Middle frontal gyrus (tissue), 1 donor: ENCODE measurements around the gene ARL14EP.

ENCODE experiments used
- DNase-seq: peaks from one replicate; pipeline ENCODE4 v3.0.0-alpha.2; 2015; ENCODE audit warnings: low spot score; ENCODE audit errors: extremely low spot score

Gene ARL14EP

DNA sequence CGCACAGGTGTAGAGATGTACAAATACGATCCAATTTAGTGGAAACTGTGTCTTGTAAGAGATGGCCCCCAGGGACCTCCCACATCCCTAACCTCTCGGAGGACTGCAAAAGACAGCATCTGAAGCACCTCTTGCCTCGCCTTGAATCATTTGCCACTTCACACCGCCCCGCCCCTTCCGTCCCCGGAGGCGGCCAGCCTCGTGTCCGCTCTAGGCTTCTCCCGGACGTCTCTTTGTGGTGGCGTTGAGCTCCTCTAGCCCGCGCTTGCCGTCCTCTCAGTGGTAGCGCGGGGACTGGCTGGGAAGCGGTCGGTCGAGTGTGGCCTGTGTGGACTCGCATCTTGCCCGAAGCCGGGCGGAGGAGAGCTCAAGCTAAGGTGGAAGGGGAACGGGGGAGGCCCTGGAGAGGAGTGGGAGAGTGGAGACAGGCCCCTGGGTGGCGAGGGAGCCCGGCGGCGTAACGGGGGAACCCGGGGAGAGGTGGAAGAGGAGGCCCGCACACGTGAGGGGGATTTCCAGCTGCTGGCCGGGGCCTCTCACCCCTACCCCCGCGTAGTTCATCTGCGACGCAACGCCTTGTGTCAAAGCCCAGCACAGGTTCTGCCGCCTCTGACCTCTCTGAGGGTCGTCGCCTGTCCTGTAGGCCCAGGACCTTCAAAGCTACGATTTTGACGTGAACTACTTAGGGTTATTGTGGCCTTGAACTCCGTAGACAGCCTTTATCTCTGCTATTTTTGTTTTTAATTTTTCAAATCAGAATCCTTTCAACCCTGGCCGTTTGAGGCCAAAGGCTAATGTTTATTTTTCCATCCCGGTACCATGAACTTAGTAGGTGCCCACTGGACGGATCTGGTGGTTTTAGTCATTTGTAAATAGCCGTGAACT, at the start of gene ARL14EP:
Gene ARL14EP (plus strand): TSS at position 279 of the 885 bp plus-strand sequence. CDS start 7,845 bp downstream, outside the sequence.
- DNase-seq, result peak; percentile 91

DNA sequence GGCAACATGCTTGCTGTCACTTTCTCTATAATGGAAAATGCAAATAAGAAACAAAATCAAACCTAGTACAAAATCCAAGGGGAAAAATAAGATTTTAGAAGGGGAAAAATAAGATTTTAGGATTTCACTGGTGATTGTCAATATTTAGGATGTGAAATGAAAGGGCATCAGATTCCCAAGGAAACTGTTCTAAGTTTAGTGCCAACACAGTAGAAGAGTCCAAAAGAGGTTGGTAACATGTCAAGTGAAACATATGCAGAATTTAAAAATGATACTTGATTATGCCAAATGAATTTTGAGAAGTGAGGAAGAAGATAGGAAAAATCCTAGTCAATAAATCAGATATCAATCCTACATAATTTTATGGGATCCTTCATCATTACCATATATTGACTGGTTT, 45.7 kb upstream of the ARL14EP start:
- DNase-seq, result no peak

DNA sequence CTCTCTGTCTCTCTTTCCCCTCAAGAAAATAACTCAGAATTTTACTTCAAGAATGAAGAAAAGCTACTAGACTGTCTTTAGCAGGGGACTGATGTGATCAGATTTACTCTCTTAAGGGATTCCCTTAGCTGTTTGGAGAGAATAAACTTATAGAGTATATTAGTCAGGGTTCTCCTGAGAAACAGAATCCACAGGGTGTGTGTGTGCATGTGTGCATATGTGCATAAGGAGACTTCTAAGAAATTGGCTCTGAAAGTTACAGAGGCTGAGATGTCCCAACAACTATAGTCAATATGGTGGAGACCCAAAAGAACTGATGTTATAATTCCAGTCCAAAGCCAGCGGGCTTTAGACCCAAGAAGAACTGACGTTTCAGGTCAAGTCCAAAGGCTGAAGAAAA, 43.1 kb upstream of the ARL14EP start:
- no peak for DNase-seq

DNA sequence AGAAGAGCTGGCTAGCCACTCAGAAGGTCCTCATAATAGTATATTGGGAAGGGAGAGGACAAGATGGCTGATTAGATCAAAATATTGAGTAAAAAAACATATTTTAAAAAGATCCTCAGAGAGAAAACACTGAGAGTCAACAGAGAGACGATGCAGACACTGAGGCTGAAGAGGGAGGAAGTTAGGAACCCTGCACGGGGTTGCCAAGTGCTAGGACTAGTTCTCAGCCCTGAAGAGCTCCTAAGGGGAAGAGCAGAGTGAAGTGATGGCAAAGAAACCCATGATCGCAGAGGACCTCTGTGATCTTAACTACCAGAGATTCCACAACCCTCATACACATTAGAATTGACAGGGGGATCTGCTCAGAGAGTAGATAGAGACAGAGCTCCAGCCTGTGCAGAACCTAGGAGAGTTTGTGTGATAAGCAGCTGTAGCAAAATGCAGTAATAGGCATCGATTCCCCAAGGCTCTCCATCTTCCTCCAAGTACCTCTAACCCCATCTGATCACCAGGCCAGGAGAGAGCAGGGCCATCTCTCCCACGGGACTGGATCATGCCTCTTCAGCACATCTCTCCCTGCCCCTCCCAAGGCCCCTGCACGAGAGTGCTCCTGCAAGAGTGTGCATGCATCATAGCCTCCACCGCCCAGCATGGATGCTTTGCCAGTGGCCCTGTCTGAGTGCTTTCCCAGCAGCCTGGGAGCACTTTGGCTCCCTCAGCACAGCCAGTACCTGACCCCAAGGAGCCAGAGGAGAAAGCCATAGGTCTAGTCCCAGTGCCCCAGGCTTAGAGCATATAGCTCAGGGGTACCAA, 41.2 kb upstream of the ARL14EP start:
- no peak for DNase-seq

DNA sequence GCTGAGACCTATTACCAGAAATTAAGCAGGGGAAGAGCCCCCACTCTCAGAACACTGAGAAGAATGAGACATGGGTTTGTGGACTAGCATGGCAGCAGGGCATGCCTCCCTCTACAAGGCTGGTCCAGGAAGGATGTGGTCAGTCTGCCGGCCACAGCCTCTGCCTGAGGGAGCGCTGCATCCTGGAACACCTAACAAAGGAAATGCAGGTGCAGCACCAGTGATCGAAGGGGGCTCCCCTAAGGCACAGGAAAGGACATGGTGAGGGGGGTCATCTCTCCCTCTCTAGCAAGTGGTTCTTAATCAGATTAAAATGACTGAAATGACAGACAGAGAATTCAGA, 40.6 kb upstream of the ARL14EP start:
- DNase-seq, result no peak

DNA sequence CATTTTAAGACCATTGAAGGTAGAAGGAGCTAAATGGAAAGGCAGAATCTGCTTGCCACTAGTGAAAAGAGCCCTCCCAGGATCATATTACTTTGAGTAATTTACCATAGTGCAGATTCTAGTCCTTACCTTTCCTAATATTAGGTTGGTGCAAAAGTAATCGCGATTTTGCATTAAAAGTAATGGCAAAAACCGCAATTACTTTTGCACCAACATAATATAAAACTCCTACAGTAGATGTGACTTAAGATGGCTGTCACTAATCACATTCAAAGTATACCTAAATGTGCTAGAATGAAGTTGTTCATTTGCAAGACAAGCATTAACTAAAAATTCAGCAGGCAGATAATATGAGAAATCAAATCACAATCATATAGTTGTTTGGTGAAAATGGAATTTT, 38.1 kb upstream of the ARL14EP start:
- DNase-seq, result no peak

DNA sequence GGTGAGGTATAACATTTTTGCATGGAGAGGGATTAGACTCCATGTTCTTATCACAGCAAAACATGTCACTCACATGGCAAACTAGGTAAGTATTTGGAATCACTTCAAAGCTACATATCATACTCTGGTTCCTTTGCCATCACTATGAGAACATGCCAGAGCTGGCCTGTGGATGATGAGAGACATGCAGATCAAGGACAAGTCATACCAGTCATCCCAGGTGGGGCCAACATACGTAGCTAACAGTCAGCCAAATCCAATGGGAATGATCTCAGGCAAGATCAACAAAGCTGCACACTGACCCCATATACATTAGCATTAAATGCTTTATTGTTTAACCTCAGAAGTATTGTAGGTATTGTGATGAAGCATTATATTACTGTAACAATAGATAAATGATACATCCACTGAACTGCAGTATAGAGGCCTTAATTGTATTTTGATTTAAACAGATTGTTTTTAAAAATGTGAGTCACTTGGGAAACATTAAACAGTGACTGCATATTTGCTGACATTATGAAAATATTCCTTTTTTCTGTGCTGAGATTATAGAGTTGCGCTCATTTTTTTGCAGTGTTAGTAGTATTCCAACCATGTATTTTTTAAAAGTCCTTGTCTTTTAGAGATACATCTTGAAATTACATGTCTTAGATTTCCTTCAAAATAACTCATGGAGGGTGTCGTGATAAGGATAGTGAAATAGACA, 37.3 kb upstream of the ARL14EP start:
- DNase-seq, result no peak

DNA sequence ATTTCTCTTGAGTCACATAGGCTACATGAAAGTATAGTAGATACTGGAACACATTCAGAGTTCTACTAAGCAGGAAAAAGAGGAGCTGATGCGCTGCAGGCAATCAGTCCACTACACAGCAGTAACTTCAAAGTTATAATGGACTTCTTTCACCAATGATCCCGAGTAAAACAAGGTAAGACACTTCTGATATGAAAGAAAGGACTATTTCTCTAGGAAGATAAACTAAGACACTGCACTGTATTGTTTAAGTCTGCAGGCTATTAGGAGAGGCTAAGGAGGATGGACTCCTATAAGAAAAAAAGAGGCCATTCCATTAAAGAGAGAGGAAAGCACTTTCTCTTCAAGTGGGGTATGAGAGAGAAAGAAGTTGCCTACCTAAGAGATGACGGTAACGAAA, 31.6 kb upstream of the ARL14EP start:
- DNase-seq, result no peak

DNA sequence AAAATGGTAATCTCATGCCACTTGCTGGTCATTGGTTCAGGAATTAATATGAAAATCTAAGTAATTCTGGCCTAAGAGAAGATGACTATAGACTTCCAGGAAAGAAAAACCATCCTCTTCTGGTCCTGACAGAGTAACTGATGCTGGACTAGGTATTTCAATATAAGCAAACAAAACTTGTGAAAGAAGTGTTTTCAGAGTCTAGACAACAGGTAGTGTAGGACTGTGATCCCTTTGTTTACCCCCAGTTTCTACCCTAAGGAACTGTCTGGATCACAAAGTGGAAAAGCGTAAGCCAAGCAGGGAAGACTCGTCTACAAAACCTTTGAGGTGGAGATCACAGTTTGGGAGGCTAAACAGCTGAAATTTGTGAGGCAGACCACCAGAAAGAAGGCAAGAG, 30.4 kb upstream of the ARL14EP start:
- DNase-seq, result no peak

DNA sequence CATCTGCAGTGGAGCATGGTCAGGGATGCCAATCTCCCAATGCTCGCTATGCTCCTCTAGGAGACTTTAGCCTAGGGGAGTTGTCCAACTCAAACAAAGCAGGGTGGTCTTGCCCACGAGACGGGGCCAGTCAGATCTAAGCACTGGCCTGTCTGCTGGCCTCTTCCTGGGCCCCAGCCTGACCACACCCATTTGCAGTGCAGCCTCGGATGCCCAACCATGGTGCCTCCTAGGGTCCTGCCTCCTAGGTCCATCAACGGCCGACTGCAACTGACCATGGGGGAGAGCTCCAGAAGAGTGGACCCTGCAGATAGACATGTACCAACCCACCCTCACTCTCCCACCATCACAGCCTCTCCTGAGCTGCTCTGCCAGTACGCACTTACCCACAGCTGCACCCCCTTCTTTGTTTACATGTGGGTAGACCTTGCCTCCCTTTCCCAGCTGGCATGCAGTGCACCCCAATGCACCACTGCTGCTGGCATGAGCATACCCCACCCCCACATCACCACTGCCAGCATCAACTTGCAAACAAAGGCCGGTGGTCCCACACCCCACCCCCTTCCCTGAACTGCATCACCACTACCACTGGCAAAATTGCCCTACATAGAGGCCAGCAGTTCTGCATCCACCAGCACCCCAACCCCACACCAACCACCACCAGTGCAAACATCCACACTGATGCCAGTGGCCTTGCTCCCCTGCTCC, 27.6 kb upstream of the ARL14EP start:
- no peak for DNase-seq

DNA sequence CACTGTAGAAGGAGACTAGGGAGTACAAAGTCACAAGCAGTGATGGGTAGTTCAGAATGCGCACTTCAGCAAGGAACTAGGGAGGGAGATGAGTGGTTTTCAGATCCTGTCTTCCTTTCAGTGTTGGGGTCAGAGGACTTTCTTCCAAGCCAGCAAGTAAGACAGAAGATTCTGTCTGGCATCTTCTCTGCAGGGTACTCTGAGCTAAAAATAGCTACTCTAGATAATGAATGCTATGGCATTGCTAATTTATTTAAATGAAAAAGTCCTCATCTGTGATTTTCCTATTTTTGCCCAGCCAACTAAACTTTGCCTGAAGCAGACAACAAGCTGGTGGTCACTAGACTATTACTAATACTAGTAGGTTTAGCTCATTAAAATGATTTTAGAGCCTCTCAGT, 18.3 kb upstream of the ARL14EP start:
- DNase-seq, result no peak

DNA sequence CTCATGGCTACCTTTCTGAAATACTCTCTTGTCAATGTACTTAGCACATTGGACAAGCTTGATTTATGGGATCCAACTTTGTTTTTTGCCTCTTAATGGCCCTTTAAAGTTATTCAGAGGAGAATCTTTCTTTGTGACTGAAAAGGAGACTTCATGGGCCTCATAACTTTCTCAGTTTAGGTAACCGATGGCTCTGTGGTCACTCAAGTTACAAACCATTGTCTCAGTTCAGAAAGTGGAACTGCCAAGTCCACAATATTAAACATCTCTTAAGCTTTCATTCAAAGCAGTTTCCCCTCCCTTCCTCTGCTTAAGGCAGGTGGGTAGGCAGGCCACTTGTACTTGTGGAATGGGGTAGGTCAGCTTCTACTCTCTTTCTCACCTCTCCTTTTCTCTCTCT, 12.3 kb upstream of the ARL14EP start:
- DNase-seq, result no peak

DNA sequence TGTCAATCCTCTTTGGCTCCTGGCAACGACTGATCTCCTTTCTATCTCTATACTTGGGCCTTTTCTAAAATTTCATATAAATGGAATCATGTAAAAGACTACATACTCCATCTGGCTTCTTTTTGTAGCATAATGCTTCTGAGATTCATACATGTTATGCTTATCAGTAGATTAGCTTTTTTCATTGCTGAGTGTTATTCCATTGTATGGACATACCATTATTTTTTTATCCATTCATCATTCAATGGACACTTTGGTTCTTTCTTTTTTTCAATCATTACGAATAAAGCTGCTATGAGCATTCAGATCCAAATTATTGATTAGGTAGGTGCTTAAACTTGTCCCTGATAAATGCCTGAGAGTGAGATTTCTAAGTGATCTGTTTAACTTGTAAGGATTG, 11.7 kb upstream of the ARL14EP start:
- DNase-seq, result no peak

DNA sequence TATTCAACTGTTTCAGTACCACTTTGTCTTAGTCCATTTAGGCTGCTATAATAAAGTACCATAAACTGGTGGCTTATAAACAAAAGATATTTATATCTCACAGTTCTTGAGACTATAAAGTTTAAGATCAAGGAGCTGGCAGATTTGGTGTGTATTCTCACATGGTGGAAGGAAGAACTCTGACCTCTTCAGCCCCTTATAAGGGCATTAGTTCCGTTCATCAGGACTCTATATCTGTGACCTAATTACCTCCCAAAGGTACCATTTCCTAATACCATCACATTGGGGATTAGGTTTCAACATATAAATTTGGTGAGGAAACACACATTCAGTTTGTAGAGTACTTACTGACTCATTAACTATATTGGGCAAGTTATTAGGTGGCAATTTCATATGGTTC, 10.7 kb upstream of the ARL14EP start:
- DNase-seq, result no peak

DNA sequence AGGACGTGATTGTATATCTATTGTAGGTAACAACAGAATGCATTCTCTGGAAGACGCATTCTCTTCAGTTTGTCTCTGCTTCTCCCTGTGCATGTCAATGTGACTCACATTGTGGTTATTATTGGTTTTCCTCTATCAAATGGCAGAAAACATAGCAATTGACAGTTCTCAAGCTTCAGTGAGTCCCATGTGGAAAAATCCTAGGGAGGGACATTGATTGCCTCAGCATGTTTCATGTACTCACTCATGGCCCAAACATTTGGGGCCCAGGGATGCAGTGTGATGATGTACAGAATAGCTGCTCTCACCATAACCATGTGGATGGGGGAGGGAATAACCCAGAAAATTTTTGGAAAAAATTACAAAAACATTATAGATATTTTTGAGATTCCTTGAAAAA, 9.3 kb upstream of the ARL14EP start:
- DNase-seq, result no peak

DNA sequence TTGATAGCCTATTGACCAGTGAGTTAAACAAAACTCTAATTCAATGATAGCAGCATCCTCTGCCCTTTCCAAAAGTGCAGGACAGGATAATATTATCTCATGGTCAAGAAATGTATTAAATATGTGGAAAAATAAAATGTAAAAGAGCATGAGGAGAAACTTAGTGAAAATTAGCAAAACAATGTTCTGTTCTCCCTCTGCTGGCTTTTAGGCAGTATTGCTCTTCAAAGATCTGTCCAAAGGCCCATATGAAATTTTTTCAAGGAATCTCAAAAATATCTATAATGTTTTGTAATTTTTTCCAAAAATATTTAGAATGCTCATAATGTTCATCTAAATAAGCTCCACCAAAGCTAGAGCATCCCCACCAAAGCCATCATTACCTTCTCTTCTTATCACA, 8.3 kb upstream of the ARL14EP start:
- no peak for DNase-seq

DNA sequence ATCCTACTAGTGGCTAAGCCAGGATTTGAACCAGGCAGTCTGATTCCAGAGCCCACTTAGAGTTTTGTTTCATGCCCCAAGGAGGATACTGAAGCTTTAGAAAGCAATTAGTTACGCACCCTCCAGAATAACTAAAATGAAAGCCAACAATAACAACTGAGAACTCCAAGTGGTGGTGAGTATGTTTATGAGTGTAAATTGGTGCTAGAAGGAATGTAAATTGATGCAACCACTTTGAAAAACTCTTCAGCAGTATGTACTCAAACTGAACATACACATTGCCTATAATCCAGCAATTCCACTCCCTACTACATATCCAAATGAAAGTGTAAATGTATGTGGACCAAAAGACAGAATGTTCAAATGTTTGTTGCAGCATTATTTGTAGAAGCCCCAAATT, 6.7 kb upstream of the ARL14EP start:
- DNase-seq, result no peak

DNA sequence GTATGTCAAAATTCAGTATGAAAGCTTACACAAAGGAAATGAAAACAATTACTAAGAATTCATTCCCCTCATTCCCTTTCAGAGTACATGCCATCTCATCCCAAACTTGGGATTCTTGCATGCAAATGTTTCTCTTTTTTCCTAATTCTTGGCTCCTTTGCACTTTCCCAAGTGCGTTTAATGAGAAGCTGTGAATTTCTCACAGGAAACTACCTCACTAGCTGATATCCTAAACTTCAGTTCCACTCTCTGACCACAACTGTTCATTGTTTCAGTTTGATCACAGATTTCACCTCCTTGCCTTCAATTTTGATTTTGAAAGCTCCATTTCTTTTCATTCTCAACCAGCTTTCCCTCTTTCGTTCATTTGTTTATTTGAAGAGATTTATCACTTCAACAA, 5.9 kb upstream of the ARL14EP start:
- no peak for DNase-seq

DNA sequence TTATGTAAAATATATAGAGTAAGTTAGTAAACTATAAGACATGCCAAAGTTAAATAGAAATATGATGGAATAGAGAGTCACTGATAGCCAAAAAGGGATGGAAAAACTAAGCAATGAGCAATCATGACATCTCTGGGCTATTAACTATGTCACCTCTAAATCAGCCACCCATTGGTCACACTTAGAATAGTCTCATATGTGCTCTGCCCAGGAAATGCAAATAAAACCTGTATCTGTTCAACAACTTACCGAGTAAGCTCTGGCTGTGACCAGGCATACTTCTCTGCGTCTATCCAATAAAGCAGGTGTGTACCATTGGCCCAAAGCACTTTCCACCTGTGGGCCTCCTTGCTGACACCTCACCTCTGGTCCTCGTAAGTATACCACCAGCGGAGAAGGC, 1.6 kb upstream of the ARL14EP start:
- no peak for DNase-seq

DNA sequence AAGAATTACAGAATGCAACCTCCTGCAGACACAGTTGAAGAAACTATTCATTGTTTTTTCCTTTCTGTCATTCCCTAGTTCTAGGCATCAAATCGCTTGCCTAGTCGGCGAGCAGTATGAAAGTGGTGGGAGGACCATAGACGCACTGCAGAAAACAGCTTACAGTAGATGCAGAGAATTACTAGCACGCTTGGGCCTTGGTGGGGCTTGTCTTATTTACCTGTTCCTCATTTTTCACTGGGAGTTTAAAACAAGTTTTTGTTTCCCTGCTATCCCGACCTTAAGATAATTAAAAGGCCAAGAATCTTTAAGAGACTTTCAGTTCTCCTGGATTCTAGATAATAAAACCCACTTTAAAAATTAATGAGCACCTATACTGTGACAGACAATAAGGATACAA, 713 bp upstream of the ARL14EP start:
- DNase-seq, result no peak

DNA sequence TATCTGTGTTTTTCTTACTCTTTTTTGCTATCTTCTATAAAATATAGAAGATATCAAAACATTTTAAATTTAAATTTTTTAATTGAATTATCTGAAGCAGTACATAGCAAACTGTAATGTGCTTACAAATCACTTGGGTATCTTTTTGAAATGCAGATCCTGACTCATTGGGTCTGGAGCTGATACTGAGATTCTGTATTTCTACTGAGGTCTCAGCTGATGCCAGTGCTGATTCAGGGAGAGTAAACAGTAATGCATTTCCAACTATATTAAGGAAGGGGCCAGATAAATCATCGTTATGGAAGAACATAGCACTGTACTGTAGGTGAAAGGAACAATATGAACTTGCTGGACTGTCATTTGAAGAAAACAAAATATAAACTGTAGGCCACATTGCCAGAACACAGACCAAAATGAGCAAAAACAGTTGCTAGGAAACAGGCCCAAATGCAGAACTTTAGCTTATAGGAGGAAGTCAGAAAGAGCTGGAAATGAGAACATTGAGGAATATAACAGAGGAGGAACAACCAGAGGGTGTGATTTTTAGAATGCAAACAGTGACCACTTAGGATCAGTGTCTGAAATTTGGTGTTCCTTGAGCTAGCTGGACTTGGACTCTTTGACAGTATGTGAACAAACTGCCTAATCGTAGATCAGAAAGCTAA, 3.3 kb downstream of the ARL14EP start:
- DNase-seq, result no peak
